ENCODE measurements around the gene SMARCAL1. TPM values are rescaled to one million over a fixed set of nuclear protein-coding genes. Genes with fewer than 3 reads are reported as not detected.

Gene SMARCAL1
- total and polyA plus RNA-seq, 2 experiments from 2014 or later: 18.8 to 19.9 TPM

DNA sequence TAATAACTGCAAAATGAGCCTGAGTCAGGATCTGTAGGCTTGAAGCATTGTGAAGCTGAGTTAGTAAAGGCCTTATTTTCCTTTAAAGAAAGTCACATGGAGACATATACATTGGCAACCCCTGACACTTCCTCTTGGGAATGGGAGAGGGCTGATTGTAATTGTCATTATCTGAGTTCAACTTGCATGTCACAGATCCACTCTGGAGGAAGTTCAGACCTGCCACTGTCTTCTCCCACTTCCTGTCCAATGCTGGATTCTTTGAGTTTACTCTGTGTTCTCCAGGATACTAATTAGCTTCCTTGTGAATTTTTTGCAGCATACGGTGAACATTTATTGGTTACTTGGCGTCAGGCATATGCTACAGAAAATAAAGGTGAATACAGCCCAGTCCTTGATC lies 34.1 kb downstream of the SMARCAL1 start:
- H3K27ac ChIP-seq: peak overlapping the region; percentile 8
- H3K27me3 ChIP-seq: no peaks in the 10 kb centered on the region
- no peak for TF ChIP-seq EZH2phosphoT487 (IDR thresholded peaks at IDR 0.05; ENCODE audit: low read depth, severe bottlenecking, unreplicated experiment)
- TF ChIP-seq EZH2 (IDR thresholded peaks at IDR 0.05; ENCODE audit: borderline replicate concordance): no peak
- TF ChIP-seq, protein P1, sequence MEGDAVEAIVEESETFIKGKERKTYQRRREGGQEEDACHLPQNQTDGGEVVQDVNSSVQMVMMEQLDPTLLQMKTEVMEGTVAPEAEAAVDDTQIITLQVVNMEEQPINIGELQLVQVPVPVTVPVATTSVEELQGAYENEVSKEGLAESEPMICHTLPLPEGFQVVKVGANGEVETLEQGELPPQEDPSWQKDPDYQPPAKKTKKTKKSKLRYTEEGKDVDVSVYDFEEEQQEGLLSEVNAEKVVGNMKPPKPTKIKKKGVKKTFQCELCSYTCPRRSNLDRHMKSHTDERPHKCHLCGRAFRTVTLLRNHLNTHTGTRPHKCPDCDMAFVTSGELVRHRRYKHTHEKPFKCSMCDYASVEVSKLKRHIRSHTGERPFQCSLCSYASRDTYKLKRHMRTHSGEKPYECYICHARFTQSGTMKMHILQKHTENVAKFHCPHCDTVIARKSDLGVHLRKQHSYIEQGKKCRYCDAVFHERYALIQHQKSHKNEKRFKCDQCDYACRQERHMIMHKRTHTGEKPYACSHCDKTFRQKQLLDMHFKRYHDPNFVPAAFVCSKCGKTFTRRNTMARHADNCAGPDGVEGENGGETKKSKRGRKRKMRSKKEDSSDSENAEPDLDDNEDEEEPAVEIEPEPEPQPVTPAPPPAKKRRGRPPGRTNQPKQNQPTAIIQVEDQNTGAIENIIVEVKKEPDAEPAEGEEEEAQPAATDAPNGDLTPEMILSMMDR (IDR thresholded peaks at IDR 0.05; ENCODE audit: poor library complexity): no peak
- peaks cover 11% of the 10 kb centered on the region for H3K36me3 ChIP-seq (replicated peaks; ENCODE audit: insufficient read depth, low read depth)
- no peak overlapping the region for H3K4me3 ChIP-seq
- no peak for DNase-seq (ENCODE audit: low spot score)
- 89% methylated on average over 2 of the region's 2 CpGs for WGBS (ENCODE audit: low lambda C conversion rate, missing lambda C conversion rate)
- no peak overlapping the region for H2AFZ ChIP-seq
- H3K79me2 ChIP-seq: no peaks in the 10 kb centered on the region
- peaks cover 4% of the 10 kb centered on the region for H3K4me1 ChIP-seq (ENCODE audit: insufficient read depth)
- H3K9me2 ChIP-seq (replicated peaks; ENCODE audit: insufficient read depth): no peaks in the 10 kb centered on the region
- H3K4me2 ChIP-seq: no peak overlapping the region
- H4K20me1 ChIP-seq (ENCODE audit: insufficient read depth, poor library complexity, severe bottlenecking): no peaks in the 10 kb centered on the region
- no peaks in the 10 kb centered on the region for H3K9me3 ChIP-seq (ENCODE audit: low read depth)

DNA sequence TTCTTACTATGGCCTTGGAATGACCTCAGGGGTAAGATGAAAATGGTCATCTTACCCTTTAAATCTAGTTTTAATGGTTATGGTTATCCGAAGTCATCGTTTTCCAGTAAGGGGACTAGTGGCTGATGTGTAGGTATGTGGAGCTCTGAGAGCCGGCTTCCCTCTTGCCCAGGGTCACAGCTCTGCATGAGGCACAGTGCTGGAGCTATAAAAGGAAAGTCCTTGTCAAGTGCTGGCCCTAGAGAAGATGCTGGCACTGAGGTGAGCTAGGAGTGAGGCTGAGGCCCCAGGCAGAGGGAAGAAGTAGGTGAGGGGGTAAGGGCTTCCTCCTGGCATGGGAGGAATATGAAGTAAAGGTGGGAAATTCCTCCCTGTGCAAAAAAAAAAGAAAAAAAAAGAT lies 35.0 kb downstream of the SMARCAL1 start:
- Histone ChIP-seq H2AFZ (no peak overlapping the region), H3K36me3 (replicated peaks; ENCODE audit: insufficient read depth, low read depth) (peaks cover 11% of the 10 kb centered on the region), H3K4me3 (no peak overlapping the region), H3K79me2 (no peaks in the 10 kb centered on the region), H3K9me3 (ENCODE audit: low read depth) (no peaks in the 10 kb centered on the region), H3K9me2 (replicated peaks; ENCODE audit: insufficient read depth) (no peaks in the 10 kb centered on the region), H3K4me1 (ENCODE audit: insufficient read depth) (peaks cover 4% of the 10 kb centered on the region), H3K27ac (no peak overlapping the region), H4K20me1 (ENCODE audit: insufficient read depth, poor library complexity, severe bottlenecking) (no peaks in the 10 kb centered on the region), H3K4me2 (no peak overlapping the region), H3K27me3 (no peaks in the 10 kb centered on the region)
- no peak for TF ChIP-seq EZH2 (IDR thresholded peaks at IDR 0.05; ENCODE audit: borderline replicate concordance)
- TF ChIP-seq, protein P1 (IDR thresholded peaks at IDR 0.05; ENCODE audit: poor library complexity): no peak
- TF ChIP-seq EZH2phosphoT487 (IDR thresholded peaks at IDR 0.05; ENCODE audit: low read depth, severe bottlenecking, unreplicated experiment): no peak
- DNase-seq (ENCODE audit: low spot score): no peak
- WGBS (ENCODE audit: low lambda C conversion rate, missing lambda C conversion rate): 98% methylated on average over 3 of the region's 3 CpGs

DNA sequence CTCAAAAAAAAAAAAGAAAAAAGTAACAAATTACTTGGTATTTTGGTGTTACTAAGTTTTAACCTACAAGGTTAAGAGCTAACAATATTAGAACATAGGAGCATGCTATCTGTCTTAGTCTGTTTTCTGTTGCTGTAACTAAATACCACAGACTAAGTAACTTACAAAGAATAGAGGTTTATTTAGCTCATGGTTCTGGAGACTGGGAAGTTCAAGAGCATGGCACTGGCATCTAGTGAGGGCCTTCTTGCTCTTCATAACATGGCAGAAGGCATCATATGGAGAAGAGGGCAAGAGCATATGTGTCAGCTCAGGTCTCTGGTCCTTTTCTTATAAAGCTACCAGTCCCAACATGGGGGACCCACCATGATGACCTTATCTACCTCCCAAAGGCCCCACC lies 36.5 kb downstream of the SMARCAL1 start:
- no peak overlapping the region for H2AFZ ChIP-seq
- no peaks in the 10 kb centered on the region for H3K9me2 ChIP-seq (replicated peaks; ENCODE audit: insufficient read depth)
- H4K20me1 ChIP-seq (ENCODE audit: insufficient read depth, poor library complexity, severe bottlenecking): no peaks in the 10 kb centered on the region
- no peak overlapping the region for H3K4me2 ChIP-seq
- TF ChIP-seq, protein P1 (IDR thresholded peaks at IDR 0.05; ENCODE audit: poor library complexity): no peak
- TF ChIP-seq EZH2 (IDR thresholded peaks at IDR 0.05; ENCODE audit: borderline replicate concordance): no peak
- TF ChIP-seq EZH2phosphoT487 (IDR thresholded peaks at IDR 0.05; ENCODE audit: low read depth, severe bottlenecking, unreplicated experiment): no peak
- no peak overlapping the region for H3K4me3 ChIP-seq
- peaks cover 4% of the 10 kb centered on the region for H3K4me1 ChIP-seq (ENCODE audit: insufficient read depth)
- H3K79me2 ChIP-seq: no peaks in the 10 kb centered on the region
- H3K27me3 ChIP-seq: no peaks in the 10 kb centered on the region
- no peaks in the 10 kb centered on the region for H3K9me3 ChIP-seq (ENCODE audit: low read depth)
- H3K27ac ChIP-seq: no peak overlapping the region
- H3K36me3 ChIP-seq (replicated peaks; ENCODE audit: insufficient read depth, low read depth): peaks cover 11% of the 10 kb centered on the region
- no peak for DNase-seq (ENCODE audit: low spot score)

DNA sequence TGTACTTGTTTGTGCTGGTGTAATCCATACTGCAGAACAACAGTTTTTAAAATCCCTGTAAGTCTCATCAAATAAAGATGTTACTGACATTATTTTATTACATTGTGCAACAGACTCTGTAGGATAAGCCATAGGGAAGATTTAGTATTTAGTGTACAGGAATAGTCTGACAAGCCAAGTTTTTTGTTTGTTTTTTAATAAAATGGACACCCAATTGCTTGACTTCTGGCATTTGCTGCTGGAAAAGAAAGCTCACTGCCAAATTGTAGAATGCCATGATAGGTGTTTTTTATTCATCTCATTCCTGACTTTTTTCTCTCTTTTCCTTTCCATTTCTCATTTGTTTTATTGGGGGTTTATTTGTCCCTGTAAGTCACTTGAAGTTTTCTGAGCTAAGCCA lies 38.1 kb downstream of the SMARCAL1 start:
- Histone ChIP-seq H2AFZ (no peak overlapping the region), H4K20me1 (ENCODE audit: insufficient read depth, poor library complexity, severe bottlenecking) (no peaks in the 10 kb centered on the region), H3K4me2 (no peak overlapping the region), H3K9me3 (ENCODE audit: low read depth) (no peaks in the 10 kb centered on the region), H3K27ac (no peak overlapping the region), H3K4me1 (ENCODE audit: insufficient read depth) (peaks cover under 1% of the 10 kb centered on the region), H3K27me3 (no peaks in the 10 kb centered on the region), H3K36me3 (replicated peaks; ENCODE audit: insufficient read depth, low read depth) (peaks cover 11% of the 10 kb centered on the region), H3K4me3 (no peak overlapping the region), H3K9me2 (replicated peaks; ENCODE audit: insufficient read depth) (no peaks in the 10 kb centered on the region), H3K79me2 (no peaks in the 10 kb centered on the region)
- TF ChIP-seq EZH2phosphoT487 (IDR thresholded peaks at IDR 0.05; ENCODE audit: low read depth, severe bottlenecking, unreplicated experiment) (no peak), EZH2 (IDR thresholded peaks at IDR 0.05; ENCODE audit: borderline replicate concordance) (no peak)
- TF ChIP-seq, protein P1 (IDR thresholded peaks at IDR 0.05; ENCODE audit: poor library complexity): no peak
- DNase-seq (ENCODE audit: low spot score): no peak

All from hepatocyte (in vitro differentiated cells).